Osteocyte (in vitro differentiated cells): Measurements from ENCODE around the gene SPTB. TPM values are rescaled to one million over a fixed set of nuclear protein-coding genes. Genes with fewer than 3 reads are reported as not detected.

ENCODE experiments used
- DNase-seq: peaks from one replicate; pipeline ENCODE4 v3.0.0; 2021; ENCODE audit warnings: mixed read lengths; ENCODE audit not compliant: unreplicated experiment; ENCODE audit errors: extremely low spot score
- H3K27ac Mint-ChIP-seq: one replicate; pipeline ENCODE4 v1.8.0; 2021; ENCODE audit warnings: mild to moderate bottlenecking, mixed read lengths; ENCODE audit not compliant: unreplicated experiment
- H3K27me3 Mint-ChIP-seq: one replicate; pipeline ENCODE4 v1.8.0; 2021; ENCODE audit warnings: mixed read lengths; ENCODE audit not compliant: unreplicated experiment
- H3K36me3 Mint-ChIP-seq: one replicate; pipeline ENCODE4 v1.8.0; 2021; ENCODE audit warnings: mixed read lengths; ENCODE audit not compliant: unreplicated experiment
- H3K4me1 Mint-ChIP-seq: one replicate; pipeline ENCODE4 v1.8.0; 2021; ENCODE audit warnings: mixed read lengths; ENCODE audit not compliant: unreplicated experiment
- H3K4me3 Mint-ChIP-seq: one replicate; pipeline ENCODE4 v1.8.0; 2021; ENCODE audit warnings: mild to moderate bottlenecking, moderate library complexity, mixed read lengths; ENCODE audit not compliant: unreplicated experiment
- H3K9me3 Mint-ChIP-seq: one replicate; pipeline ENCODE4 v1.8.0; 2021; ENCODE audit warnings: mixed read lengths; ENCODE audit not compliant: unreplicated experiment
- total RNA-seq: library from RNA; stranded (reverse); gene quantifications from 2 replicates; pipeline ENCODE4 v1.2.1, GENCODE V29; 2021
- TF ChIP-seq, protein P1 (sequence below): fragments of 200-600 bp; sonication (generic); IDR thresholded peaks from 2 replicates; pipeline ENCODE4 v1.5.0; 2021; ENCODE audit warnings: antibody characterized with exemption, mild to moderate bottlenecking, moderate library complexity

The SPTB gene
- total RNA-seq, 1 donor from 2014 or later, result 0.35 TPM

DNA sequence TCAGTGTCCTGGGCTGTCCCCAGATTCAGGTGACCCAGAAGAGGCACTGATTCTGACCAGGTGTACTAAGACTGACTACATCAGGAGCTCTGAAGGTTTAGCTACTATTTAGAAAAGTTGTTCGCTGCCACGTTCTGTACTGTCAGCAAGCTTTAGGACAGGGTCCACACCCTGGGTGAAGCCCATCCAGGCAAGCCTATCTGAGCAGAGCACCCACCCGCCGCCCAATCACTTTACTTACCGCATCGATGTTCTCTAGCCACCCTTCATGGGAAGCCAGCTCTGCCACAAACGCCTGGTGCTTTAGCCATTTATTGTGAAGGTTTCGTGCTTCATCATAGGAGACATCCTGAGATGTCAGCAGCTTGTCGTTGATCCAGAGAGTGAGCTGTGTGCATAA, 95.7 kb downstream of the SPTB start:
- Mint-ChIP-seq H3K27ac (no peak overlapping the region), H3K9me3 (no peaks in the 10 kb centered on the region), H3K27me3 (no peaks in the 10 kb centered on the region), H3K36me3 (no peaks in the 10 kb centered on the region), H3K4me1 (no peaks in the 10 kb centered on the region), H3K4me3 (no peak overlapping the region)
- TF ChIP-seq, protein P1, sequence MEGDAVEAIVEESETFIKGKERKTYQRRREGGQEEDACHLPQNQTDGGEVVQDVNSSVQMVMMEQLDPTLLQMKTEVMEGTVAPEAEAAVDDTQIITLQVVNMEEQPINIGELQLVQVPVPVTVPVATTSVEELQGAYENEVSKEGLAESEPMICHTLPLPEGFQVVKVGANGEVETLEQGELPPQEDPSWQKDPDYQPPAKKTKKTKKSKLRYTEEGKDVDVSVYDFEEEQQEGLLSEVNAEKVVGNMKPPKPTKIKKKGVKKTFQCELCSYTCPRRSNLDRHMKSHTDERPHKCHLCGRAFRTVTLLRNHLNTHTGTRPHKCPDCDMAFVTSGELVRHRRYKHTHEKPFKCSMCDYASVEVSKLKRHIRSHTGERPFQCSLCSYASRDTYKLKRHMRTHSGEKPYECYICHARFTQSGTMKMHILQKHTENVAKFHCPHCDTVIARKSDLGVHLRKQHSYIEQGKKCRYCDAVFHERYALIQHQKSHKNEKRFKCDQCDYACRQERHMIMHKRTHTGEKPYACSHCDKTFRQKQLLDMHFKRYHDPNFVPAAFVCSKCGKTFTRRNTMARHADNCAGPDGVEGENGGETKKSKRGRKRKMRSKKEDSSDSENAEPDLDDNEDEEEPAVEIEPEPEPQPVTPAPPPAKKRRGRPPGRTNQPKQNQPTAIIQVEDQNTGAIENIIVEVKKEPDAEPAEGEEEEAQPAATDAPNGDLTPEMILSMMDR, result no peak
- DNase-seq, result no peak

GRCh38 chr14:64782196-64782595, 97.5 kb downstream of the SPTB start:
- no peaks in the 10 kb centered on the region for H3K36me3 Mint-ChIP-seq
- TF ChIP-seq, protein P1, result no peak
- no peak for DNase-seq
- no peaks in the 10 kb centered on the region for H3K4me1 Mint-ChIP-seq
- H3K27me3 Mint-ChIP-seq, result no peaks in the 10 kb centered on the region
- no peak overlapping the region for H3K27ac Mint-ChIP-seq
- no peaks in the 10 kb centered on the region for H3K9me3 Mint-ChIP-seq
- H3K4me3 Mint-ChIP-seq, result no peak overlapping the region

GRCh38 chr14:64779472-64779871, 100.2 kb downstream of the SPTB start:
- Mint-ChIP-seq H3K9me3 (no peaks in the 10 kb centered on the region), H3K4me3 (no peak overlapping the region), H3K36me3 (no peaks in the 10 kb centered on the region), H3K4me1 (no peaks in the 10 kb centered on the region), H3K27ac (no peak overlapping the region), H3K27me3 (no peaks in the 10 kb centered on the region)
- no peak for DNase-seq
- TF ChIP-seq, protein P1, result no peak

- DNase-seq, result no peak
- Mint-ChIP-seq H3K4me3 (no peak overlapping the region), H3K36me3 (peaks cover 1% of the 10 kb centered on the region), H3K4me1 (no peaks in the 10 kb centered on the region), H3K9me3 (no peaks in the 10 kb centered on the region), H3K27me3 (no peaks in the 10 kb centered on the region), H3K27ac (no peak overlapping the region)
- TF ChIP-seq, protein P1, result no peak
Observed at GRCh38 chr14:64778104-64778754, 101.5 kb downstream of the SPTB start.

DNA sequence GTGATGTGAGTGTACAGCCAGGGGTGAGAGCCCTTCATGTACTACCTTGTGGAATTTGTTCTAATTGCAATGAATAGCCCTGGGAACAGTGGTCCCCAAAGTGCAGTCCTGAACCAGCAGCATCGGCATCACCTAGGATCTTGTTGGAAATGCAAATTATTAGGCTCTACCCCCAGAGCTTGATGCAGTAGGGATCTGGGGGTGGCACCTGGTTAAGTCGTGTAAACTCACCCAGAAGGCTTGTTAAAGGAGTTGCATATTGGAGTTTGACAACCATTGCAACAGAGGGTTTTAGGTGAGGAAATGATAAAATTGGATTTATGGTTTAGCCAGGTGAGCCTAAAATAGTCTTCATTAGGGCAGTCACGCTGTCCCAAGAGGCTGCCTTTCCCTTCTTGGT, 102.2 kb downstream of the SPTB start:
- TF ChIP-seq, protein P1, result no peak
- peaks cover 1% of the 10 kb centered on the region for H3K36me3 Mint-ChIP-seq
- H3K27ac Mint-ChIP-seq, result no peak overlapping the region
- H3K4me3 Mint-ChIP-seq, result no peak overlapping the region
- H3K9me3 Mint-ChIP-seq, result no peaks in the 10 kb centered on the region
- no peaks in the 10 kb centered on the region for H3K4me1 Mint-ChIP-seq
- DNase-seq, result no peak
- H3K27me3 Mint-ChIP-seq, result no peaks in the 10 kb centered on the region
